Hepatocyte (in vitro differentiated cells): ENCODE results near the gene SLC37A1.

Experiments
- EZH2 ChIP-seq: fragments of 200-600 bp; sonication (generic); IDR thresholded peaks from 2 replicates; pipeline ENCODE4 v1.6.1; 2016; ENCODE audit warnings: antibody characterized with exemption, mild to moderate bottlenecking, borderline replicate concordance
- EZH2phosphoT487 ChIP-seq: fragments of 200-600 bp; sonication (generic); IDR thresholded peaks from one replicate; pipeline ENCODE4 v1.6.1; 2018; ENCODE audit warnings: antibody characterized with exemption, mild to moderate bottlenecking, low read depth, moderate library complexity; ENCODE audit not compliant: unreplicated experiment, severe bottlenecking
- TF ChIP-seq, protein P1 (sequence below): fragments of 200-600 bp; sonication (generic); IDR thresholded peaks from 2 replicates; pipeline ENCODE4 v1.5.1; 2016; ENCODE audit warnings: antibody characterized with exemption, mild to moderate bottlenecking; ENCODE audit not compliant: poor library complexity

DNA sequence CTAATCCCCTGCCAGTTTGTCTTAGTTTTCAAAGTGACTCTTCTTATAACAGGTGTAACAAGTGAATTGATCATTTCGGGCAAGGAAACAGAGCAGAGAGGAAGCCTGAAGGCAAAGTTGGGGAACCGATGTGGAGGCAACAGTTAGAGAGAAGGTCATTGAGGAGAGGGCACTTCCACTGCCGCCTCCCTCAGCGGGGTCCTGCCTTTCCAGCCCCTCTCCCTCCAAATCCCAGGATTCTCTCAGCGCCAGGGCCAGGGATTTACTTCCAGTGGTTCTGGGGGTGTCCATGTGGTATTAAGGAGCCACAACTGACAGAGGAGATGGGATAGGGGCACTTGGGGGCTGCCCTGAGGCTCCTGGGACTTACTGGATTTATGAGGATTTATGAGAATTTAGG lies 100.1 kb downstream of the SLC37A1 start:
- TF ChIP-seq, protein P1, sequence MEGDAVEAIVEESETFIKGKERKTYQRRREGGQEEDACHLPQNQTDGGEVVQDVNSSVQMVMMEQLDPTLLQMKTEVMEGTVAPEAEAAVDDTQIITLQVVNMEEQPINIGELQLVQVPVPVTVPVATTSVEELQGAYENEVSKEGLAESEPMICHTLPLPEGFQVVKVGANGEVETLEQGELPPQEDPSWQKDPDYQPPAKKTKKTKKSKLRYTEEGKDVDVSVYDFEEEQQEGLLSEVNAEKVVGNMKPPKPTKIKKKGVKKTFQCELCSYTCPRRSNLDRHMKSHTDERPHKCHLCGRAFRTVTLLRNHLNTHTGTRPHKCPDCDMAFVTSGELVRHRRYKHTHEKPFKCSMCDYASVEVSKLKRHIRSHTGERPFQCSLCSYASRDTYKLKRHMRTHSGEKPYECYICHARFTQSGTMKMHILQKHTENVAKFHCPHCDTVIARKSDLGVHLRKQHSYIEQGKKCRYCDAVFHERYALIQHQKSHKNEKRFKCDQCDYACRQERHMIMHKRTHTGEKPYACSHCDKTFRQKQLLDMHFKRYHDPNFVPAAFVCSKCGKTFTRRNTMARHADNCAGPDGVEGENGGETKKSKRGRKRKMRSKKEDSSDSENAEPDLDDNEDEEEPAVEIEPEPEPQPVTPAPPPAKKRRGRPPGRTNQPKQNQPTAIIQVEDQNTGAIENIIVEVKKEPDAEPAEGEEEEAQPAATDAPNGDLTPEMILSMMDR, result no peak
- TF ChIP-seq EZH2 (no peak), EZH2phosphoT487 (no peak)
